Activated CD8-positive, alpha-beta memory T cell treated with anti-CD3 and anti-CD28 coated beads, Interleukin-2, amount 10 ng/mL, durations not matched to agents 7 days and 5 days (primary cell): ENCODE data around the gene RCAN2. TPM values are rescaled to one million over a fixed set of nuclear protein-coding genes. Genes with fewer than 3 reads are reported as not detected.

Source experiments
- ATAC-seq: fragments of 150-1000 bp; cut with Tn5 transposase; one replicate; pipeline ENCODE4 v1.10.0; 2021; ENCODE audit warnings: moderate library complexity
- CTCF ChIA-PET: fragments of 350-600 bp; sonication (Branson Sonifier 250); formaldehyde crosslinking; loops from one replicate; lab custom pipeline; 2021; ENCODE audit warnings: antibody characterized with exemption; lab: Charles Lee
- DNase-seq: peaks from one replicate; pipeline ENCODE4 v3.0.0-alpha.2; 2020
- H3K27ac Mint-ChIP-seq: one replicate; pipeline ENCODE4 v1.8.0; 2021; ENCODE audit warnings: mild to moderate bottlenecking, mixed read lengths
- H3K27me3 Mint-ChIP-seq: one replicate; pipeline ENCODE4 v1.8.0; 2021; ENCODE audit warnings: mixed read lengths
- H3K36me3 Mint-ChIP-seq: one replicate; pipeline ENCODE4 v1.8.0; 2021; ENCODE audit warnings: mild to moderate bottlenecking, mixed read lengths
- H3K4me1 Mint-ChIP-seq: one replicate; pipeline ENCODE4 v1.8.0; 2021; ENCODE audit warnings: mixed read lengths
- H3K4me3 Mint-ChIP-seq: one replicate; pipeline ENCODE4 v1.8.0; 2021; ENCODE audit warnings: mild to moderate bottlenecking, moderate library complexity, mixed read lengths
- H3K9me3 Mint-ChIP-seq: one replicate; pipeline ENCODE4 v1.8.0; 2022; ENCODE audit warnings: low read depth, mixed read lengths
- total RNA-seq, 2 experiments: library from RNA; stranded (reverse); gene quantifications; one replicate each; pipeline ENCODE4 v1.2.3, GENCODE V29; 2021

Gene RCAN2
- total RNA-seq, 2 experiments from 2014 or later, result 0.91 to 3.4 TPM

DNA sequence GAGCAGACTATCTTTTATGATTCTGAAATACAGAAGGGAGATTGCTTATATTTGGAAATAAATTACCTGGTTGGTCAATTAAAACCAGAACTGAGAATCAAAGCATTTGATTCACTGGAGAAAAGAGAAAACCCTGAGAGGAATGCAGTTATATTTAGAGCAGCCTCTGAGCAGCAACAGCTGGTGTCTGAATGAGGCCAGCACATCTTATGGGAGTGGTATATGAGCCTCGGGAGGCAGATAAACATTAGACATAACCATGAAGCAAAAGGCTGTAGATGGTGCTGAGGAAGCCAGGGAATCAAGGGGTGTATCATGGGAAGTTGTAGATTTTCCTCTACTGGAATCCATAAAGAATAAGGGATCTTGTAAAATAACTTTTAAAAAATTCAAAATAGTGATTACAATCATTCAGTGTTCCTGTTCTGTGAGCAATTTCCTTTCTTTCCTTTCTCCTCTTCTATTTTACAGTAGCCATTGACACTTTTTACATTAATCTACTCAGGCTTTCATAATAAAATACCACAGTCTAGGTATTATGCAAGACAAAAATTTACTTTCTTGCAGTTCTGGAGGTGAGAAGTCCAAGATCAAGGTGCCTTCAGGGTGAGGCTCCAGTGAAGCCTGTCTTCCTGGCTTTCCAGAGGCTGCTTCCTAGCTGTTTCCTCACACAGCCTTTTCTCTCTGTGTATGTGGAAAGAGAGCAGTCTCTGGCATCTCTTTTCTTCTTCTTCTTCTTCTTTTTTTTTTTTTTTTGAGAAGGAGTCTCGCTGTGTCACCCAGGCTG lies 287.7 kb downstream of the RCAN2 start:
- CTCF ChIA-PET, result interaction anchor here (0.7 kb wide), 1 partner anchor 439 kb away, joined by 3 read pairs; no protein-coding TSS in a partner anchor
- ATAC-seq (no peak), DNase-seq (no peak)
- peaks cover 12% of the 10 kb centered on the region for H3K27me3 Mint-ChIP-seq
- no peaks in the 10 kb centered on the region for H3K9me3 Mint-ChIP-seq
- no peaks in the 10 kb centered on the region for H3K36me3 Mint-ChIP-seq
- no peak overlapping the region for H3K27ac Mint-ChIP-seq
- no peak overlapping the region for H3K4me3 Mint-ChIP-seq
- no peaks in the 10 kb centered on the region for H3K4me1 Mint-ChIP-seq

DNA sequence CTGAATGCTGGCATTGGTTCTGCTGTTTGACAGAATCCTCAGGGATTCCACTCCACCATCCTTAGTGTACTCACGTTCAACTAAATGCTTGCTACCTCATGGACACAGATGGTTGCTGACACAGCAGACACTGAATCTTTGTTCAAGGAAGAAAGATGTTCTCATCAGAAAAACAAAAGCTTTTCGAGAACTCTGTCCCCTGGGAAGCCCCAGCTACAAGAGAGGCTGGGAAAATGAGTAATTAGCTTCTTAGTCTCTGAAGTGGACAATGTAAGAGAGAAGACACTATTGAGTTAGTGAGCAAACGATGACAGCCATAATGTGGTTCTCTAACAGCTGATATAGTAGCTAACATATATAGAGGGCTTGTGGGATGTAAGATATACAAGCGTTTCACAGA lies 289.5 kb downstream of the RCAN2 start:
- no peak for DNase-seq
- Mint-ChIP-seq H3K4me1 (no peaks in the 10 kb centered on the region), H3K36me3 (no peaks in the 10 kb centered on the region), H3K4me3 (no peak overlapping the region), H3K27ac (no peak overlapping the region), H3K27me3 (peaks cover 13% of the 10 kb centered on the region), H3K9me3 (no peaks in the 10 kb centered on the region)
- CTCF ChIA-PET, result no interaction called here
- ATAC-seq, result no peak

DNA sequence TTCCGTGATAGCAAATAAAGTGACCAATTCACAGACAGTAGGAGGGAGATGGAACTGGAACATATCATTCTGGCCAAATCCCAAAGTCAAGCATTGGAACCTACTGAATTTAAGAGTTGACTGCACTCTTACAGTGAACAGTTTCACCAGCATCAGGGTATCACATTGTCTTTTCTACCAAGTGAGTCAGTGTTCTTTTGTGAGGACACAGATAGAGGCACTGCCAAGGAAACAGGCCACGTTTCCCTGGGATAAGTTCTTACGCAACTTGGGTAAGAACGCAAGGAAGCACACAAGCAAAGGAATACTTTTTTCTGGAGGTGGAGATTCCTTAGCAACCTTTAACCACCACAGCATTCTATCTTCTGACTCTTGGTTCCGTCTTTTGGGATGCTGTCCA lies 291.9 kb downstream of the RCAN2 start:
- DNase-seq, result no peak
- CTCF ChIA-PET, result no interaction called here
- Mint-ChIP-seq H3K27me3 (peaks cover 16% of the 10 kb centered on the region), H3K4me3 (no peak overlapping the region), H3K27ac (no peak overlapping the region), H3K36me3 (no peaks in the 10 kb centered on the region), H3K9me3 (no peaks in the 10 kb centered on the region), H3K4me1 (no peaks in the 10 kb centered on the region)
- ATAC-seq, result no peak

DNA sequence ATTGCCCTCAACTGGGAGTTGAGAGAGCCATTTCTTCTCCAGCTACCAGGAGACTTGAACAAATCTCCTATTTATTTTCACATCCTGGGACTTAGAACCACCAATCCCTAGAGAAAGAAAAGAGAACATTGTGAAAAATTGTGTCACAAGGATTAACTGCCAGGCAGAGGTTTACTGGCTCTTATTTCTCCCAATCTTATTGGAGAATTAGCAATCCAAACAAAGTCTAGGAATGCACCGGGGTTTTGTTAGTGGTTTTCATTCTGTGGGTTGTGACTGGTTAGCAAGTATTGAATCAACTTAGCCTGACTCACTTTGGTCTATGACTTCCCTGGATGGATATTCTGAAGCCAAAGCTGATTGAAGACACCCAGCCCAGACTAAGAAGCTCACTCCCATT lies 299.3 kb downstream of the RCAN2 start:
- H3K36me3 Mint-ChIP-seq, result no peaks in the 10 kb centered on the region
- CTCF ChIA-PET, result no interaction called here
- peaks cover 27% of the 10 kb centered on the region for H3K27me3 Mint-ChIP-seq
- H3K4me1 Mint-ChIP-seq, result no peaks in the 10 kb centered on the region
- H3K4me3 Mint-ChIP-seq, result no peak overlapping the region
- DNase-seq, result no peak
- H3K27ac Mint-ChIP-seq, result no peak overlapping the region
- no peaks in the 10 kb centered on the region for H3K9me3 Mint-ChIP-seq
- ATAC-seq, result no peak

DNA sequence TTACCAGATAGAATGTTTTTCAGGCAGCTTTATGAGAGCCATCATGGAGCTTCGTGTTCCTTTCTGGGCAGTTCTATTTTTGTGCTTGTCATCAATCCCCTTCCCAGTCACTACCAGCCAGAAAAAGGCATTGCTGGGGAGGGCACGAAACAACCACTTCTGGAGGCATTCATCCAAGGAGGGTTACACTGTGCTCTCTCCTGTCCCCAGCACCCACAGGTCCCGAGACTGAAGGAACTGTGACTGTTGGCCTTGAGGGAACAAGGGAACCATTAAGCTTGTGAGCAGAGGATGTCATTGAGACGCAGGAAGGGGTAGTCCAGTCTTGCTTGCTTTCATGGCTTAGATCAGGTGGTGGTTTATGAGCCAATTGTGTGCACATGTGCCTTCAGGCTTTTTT lies 300.4 kb downstream of the RCAN2 start:
- ATAC-seq, result no peak
- no peaks in the 10 kb centered on the region for H3K9me3 Mint-ChIP-seq
- no peak for DNase-seq
- H3K27ac Mint-ChIP-seq, result no peak overlapping the region
- H3K4me1 Mint-ChIP-seq, result no peaks in the 10 kb centered on the region
- peaks cover 34% of the 10 kb centered on the region for H3K27me3 Mint-ChIP-seq
- CTCF ChIA-PET, result interaction anchor here (0.7 kb wide), 1 partner anchor 138 kb away, joined by 3 read pairs; no protein-coding TSS in a partner anchor
- no peaks in the 10 kb centered on the region for H3K36me3 Mint-ChIP-seq
- no peak overlapping the region for H3K4me3 Mint-ChIP-seq

DNA sequence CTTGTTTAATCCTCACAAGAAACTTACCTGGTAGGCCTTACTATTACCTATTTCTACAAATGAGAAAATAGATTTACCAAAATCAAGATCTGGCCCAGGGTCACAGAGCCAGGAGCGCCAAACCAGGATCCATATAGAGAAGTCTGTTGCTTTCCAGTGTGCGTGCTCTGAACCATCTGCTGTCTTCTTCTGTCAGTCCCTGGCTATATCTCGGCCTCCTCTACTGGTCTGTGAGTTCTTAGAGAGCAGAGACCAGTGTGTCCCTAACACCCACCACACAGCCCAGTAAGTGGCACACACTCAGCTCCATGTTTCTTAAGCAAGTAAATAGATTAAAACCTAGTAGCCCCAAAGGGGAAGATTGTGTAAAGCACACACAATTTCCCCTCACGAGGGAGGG lies 301.5 kb downstream of the RCAN2 start:
- DNase-seq (no peak), ATAC-seq (no peak)
- Mint-ChIP-seq H3K4me3 (no peak overlapping the region), H3K36me3 (no peaks in the 10 kb centered on the region), H3K27ac (no peak overlapping the region), H3K27me3 (peaks cover 42% of the 10 kb centered on the region), H3K4me1 (no peaks in the 10 kb centered on the region), H3K9me3 (no peaks in the 10 kb centered on the region)
- CTCF ChIA-PET, result no interaction called here

DNA sequence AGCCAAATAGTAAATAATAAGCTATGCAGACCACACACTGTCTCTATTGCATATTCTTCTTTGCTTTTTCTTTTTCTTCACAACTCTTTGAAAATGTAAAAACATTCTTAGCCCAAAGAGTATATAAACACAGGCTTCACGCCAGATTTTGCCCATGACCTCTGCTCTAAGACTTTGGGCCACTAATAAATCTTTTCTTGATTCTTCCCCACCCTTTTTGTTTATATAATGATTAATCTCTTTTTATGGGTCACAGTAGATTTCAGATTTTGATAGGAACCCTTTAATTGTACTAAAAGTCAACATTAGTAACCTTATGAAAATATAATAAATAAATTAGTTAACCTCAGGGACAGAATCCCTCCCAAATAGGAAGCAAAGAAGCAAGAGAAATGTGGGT lies 304.7 kb downstream of the RCAN2 start:
- Mint-ChIP-seq H3K27ac (no peak overlapping the region), H3K4me3 (no peak overlapping the region), H3K4me1 (no peaks in the 10 kb centered on the region), H3K27me3 (peaks cover 50% of the 10 kb centered on the region), H3K36me3 (no peaks in the 10 kb centered on the region), H3K9me3 (no peaks in the 10 kb centered on the region)
- no peak for ATAC-seq
- CTCF ChIA-PET, result no interaction called here
- no peak for DNase-seq

DNA sequence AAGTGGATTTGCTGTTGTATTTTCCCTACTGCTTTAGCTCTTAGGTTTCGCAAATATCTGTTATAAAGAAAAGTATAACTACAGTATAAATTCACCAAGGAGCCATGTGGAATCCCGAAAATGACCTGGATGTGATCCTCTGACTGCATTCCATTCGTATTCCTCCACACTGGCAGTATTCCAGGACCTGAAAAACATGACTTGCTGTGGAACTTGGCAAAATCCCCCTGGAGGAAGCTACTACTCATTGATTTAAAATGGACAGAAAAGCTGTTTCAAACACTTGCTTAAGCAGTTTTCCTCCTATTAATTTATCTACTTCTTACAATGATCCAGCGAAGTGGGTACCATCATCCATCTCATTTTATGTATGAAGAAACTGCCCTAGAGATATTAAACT lies 307.1 kb downstream of the RCAN2 start:
- H3K9me3 Mint-ChIP-seq, result no peaks in the 10 kb centered on the region
- H3K4me1 Mint-ChIP-seq, result no peaks in the 10 kb centered on the region
- no peak for DNase-seq
- no peak for ATAC-seq
- CTCF ChIA-PET, result no interaction called here
- no peak overlapping the region for H3K4me3 Mint-ChIP-seq
- no peaks in the 10 kb centered on the region for H3K36me3 Mint-ChIP-seq
- H3K27me3 Mint-ChIP-seq, result peaks cover 61% of the 10 kb centered on the region
- H3K27ac Mint-ChIP-seq, result no peak overlapping the region

DNA sequence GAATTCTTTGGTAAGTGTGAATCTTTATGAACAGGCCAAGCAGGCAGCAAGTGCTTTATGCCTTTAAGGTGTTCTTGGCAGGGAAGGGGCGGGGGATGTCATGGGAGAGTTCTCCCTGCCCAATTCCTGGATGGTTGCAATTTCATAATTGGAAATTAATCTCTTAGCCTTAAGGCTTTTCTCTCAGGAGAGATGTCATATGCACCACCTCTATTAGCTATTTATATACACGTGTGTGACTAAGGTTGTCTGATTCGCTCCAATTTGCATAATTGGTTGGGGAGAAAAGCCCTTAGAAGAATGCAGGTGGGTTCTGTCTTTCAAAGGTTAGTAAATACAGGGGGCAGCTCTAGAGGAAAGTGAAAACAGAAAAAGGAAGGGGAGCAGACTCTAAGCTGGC lies 315.3 kb downstream of the RCAN2 start:
- peaks cover 28% of the 10 kb centered on the region for H3K4me1 Mint-ChIP-seq
- DNase-seq (no peak), ATAC-seq (no peak)
- no peaks in the 10 kb centered on the region for H3K9me3 Mint-ChIP-seq
- peaks cover 62% of the 10 kb centered on the region for H3K27me3 Mint-ChIP-seq
- H3K4me3 Mint-ChIP-seq, result no peak overlapping the region
- H3K36me3 Mint-ChIP-seq, result peaks cover 2% of the 10 kb centered on the region
- no peak overlapping the region for H3K27ac Mint-ChIP-seq
- CTCF ChIA-PET, result no interaction called here

DNA sequence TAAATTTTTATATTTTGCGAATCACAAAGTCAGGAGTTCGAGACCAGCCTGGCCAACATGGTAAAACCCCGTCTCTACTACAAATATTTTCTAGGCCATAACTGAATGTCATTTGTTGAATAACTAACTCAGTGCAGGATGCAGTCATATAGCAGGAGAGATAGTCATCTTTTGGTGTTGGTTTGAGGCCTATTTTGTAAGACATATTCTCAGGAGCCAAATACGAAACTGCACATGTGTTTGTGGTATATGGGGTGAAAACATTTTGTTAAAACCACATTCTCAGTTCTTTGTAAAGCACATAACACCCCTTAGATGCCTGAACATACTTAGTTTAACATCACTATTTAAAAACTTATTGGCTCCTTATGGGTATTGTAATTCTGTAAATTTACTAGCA lies 315.8 kb downstream of the RCAN2 start:
- peaks cover 62% of the 10 kb centered on the region for H3K27me3 Mint-ChIP-seq
- H3K36me3 Mint-ChIP-seq, result peaks cover 2% of the 10 kb centered on the region
- no peaks in the 10 kb centered on the region for H3K9me3 Mint-ChIP-seq
- H3K27ac Mint-ChIP-seq, result peak overlapping the region; percentile 71
- peak; percentile 42 for DNase-seq
- peaks cover 32% of the 10 kb centered on the region for H3K4me1 Mint-ChIP-seq
- H3K4me3 Mint-ChIP-seq, result peak overlapping the region; percentile 27
- CTCF ChIA-PET, result no interaction called here
- ATAC-seq, result peak; percentile 81

DNA sequence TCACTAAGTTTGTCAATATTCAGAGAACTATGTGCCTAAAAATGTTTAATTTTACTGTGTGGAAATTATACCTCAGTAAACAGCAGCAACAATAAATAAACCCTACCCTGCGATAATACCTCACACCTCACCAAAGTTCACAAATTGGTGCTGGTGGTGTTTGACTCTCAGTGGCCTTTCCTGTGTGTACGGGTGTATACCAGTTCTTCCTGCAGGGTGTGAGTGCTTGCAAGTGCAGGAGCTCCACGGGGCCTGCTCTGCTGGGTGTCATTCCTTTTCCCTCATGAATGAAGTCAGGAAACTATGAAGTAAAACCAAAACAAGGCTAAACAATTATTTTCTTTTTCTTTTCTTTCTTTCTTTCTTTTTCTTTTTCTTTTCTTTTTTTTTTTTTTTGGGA lies 316.3 kb downstream of the RCAN2 start:
- peaks cover 2% of the 10 kb centered on the region for H3K36me3 Mint-ChIP-seq
- H3K4me3 Mint-ChIP-seq, result no peak overlapping the region
- H3K27me3 Mint-ChIP-seq, result peaks cover 65% of the 10 kb centered on the region
- H3K9me3 Mint-ChIP-seq, result no peaks in the 10 kb centered on the region
- CTCF ChIA-PET, result interaction anchor here (0.8 kb wide), 1 partner anchor 236 kb away, joined by 3 read pairs; no protein-coding TSS in a partner anchor
- DNase-seq (peak; percentile 49), ATAC-seq (no peak)
- peaks cover 36% of the 10 kb centered on the region for H3K4me1 Mint-ChIP-seq
- H3K27ac Mint-ChIP-seq, result peak overlapping the region; percentile 71

DNA sequence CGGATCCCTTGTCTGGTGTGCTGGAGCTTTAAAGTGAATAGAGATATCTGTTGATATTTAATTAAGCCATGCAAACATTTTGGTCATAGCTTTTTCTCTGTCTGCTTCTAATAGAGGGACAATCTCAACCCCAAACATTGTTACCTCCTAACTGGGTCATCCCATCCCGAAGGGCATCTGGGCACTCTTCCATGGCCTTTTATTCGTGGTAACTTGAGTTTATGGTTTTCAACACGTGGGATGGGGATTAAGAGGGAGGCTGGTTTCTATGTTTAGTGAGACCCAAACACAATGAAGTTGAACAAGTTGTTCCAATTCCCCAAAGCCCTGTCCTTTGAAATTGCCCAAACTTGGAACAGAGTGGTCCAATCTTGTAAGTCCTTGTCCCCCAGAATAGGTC lies 319.1 kb downstream of the RCAN2 start:
- Mint-ChIP-seq H3K9me3 (no peaks in the 10 kb centered on the region), H3K4me3 (no peak overlapping the region), H3K36me3 (peaks cover 1% of the 10 kb centered on the region), H3K4me1 (peaks cover 37% of the 10 kb centered on the region), H3K27me3 (peaks cover 52% of the 10 kb centered on the region), H3K27ac (no peak overlapping the region)
- DNase-seq (no peak), ATAC-seq (no peak)
- CTCF ChIA-PET, result no interaction called here
